Measurements from ENCODE around the gene EXOC6B.

DNA sequence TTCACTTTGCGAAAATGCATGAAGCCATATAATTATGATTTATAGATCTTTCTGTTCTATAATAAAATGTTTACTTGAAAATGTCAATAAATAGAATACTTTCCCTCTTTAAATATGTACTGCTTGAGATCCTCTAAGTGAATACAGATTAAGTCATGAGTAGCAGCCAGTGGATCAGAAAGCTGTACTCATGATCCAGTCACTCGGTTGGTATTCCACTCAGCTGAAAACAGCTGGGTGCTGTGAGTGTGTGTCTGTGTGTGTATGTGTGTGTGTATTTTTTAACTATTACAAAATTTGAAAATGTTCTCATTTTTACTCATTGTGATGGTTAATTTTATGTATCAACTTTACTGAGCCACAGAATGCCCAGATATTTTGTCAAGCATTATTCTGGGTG is 536.5 kb downstream of the EXOC6B start:
- TF ChIP-seq POLR2AphosphoS5 (IDR thresholded peaks at IDR 0.05) (no peak), POLR2A (IDR thresholded peaks at IDR 0.05) (no peak), EP300 (IDR thresholded peaks at IDR 0.05) (no peak)
- TF ChIP-seq, protein P1, sequence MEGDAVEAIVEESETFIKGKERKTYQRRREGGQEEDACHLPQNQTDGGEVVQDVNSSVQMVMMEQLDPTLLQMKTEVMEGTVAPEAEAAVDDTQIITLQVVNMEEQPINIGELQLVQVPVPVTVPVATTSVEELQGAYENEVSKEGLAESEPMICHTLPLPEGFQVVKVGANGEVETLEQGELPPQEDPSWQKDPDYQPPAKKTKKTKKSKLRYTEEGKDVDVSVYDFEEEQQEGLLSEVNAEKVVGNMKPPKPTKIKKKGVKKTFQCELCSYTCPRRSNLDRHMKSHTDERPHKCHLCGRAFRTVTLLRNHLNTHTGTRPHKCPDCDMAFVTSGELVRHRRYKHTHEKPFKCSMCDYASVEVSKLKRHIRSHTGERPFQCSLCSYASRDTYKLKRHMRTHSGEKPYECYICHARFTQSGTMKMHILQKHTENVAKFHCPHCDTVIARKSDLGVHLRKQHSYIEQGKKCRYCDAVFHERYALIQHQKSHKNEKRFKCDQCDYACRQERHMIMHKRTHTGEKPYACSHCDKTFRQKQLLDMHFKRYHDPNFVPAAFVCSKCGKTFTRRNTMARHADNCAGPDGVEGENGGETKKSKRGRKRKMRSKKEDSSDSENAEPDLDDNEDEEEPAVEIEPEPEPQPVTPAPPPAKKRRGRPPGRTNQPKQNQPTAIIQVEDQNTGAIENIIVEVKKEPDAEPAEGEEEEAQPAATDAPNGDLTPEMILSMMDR (IDR thresholded peaks at IDR 0.05): no peak

Data from stomach (tissue), 4 donors.